Measurements from ENCODE around the gene AIF1L. TPM values are rescaled to one million over a fixed set of nuclear protein-coding genes. Genes with fewer than 3 reads are reported as not detected.

Gene AIF1L
- total RNA-seq, 2 experiments from 2014 or later, result not detected

DNA sequence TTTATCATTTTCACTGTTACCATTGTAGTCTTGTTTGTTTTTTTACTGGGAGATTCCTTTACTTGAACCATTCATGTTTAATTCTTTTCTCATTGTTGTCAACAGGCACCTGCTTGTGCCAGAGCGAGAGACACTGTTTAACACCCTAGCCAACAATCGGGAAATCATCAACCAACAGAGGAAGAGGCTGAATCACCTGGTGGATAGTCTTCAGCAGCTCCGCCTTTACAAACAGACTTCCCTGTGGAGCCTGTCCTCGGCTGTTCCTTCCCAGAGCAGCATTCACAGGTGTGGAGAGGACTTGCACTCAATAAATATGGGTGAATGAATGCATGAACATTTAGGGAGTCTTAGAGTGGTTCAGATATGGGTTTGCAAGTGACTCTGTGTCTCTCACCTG is 66.6 kb downstream of the AIF1L start:
- Histone ChIP-seq H3K27ac (ENCODE audit: low read depth in 1 of 2, low read length in 2 of 2) (no peak overlapping the region), H3K4me1 (ENCODE audit: insufficient read depth, low read length) (no peaks in the 10 kb centered on the region), H3K4me3 (ENCODE audit: low read length) (no peak overlapping the region), H3K27me3 (ENCODE audit: control insufficient read depth in 1 of 2, insufficient read depth in 2 of 2, low read length in 2 of 2) (no peaks in the 10 kb centered on the region), H3K36me3 (ENCODE audit: insufficient read depth, low read length) (peaks cover 69% of the 10 kb centered on the region), H3K9me3 (ENCODE audit: control insufficient read depth in 1 of 2, insufficient read depth in 1 of 2, low read length in 2 of 2) (no peaks in the 10 kb centered on the region)
- TF ChIP-seq, protein P1, sequence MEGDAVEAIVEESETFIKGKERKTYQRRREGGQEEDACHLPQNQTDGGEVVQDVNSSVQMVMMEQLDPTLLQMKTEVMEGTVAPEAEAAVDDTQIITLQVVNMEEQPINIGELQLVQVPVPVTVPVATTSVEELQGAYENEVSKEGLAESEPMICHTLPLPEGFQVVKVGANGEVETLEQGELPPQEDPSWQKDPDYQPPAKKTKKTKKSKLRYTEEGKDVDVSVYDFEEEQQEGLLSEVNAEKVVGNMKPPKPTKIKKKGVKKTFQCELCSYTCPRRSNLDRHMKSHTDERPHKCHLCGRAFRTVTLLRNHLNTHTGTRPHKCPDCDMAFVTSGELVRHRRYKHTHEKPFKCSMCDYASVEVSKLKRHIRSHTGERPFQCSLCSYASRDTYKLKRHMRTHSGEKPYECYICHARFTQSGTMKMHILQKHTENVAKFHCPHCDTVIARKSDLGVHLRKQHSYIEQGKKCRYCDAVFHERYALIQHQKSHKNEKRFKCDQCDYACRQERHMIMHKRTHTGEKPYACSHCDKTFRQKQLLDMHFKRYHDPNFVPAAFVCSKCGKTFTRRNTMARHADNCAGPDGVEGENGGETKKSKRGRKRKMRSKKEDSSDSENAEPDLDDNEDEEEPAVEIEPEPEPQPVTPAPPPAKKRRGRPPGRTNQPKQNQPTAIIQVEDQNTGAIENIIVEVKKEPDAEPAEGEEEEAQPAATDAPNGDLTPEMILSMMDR (IDR thresholded peaks at IDR 0.05), result no peak
- no peaks in the 10 kb centered on the region for H3K27me3 Mint-ChIP-seq
- H3K9me3 Mint-ChIP-seq, result no peaks in the 10 kb centered on the region
- peaks cover 4% of the 10 kb centered on the region for H3K4me1 Mint-ChIP-seq (ENCODE audit: low read depth)
- H3K4me3 Mint-ChIP-seq, result no peak overlapping the region
- no peak for ATAC-seq (ENCODE audit: poor library complexity)
- CTCF ChIA-PET, result no interaction called here
- intact Hi-C loops (cut with DNase I, micrococcal nuclease), result no loop called here
- H3K27ac Mint-ChIP-seq, result no peak overlapping the region
- H3K36me3 Mint-ChIP-seq (ENCODE audit: low read depth), result peaks cover 92% of the 10 kb centered on the region
- no peak for DNase-seq
- POLR2A ChIA-PET, result no interaction called here

DNA sequence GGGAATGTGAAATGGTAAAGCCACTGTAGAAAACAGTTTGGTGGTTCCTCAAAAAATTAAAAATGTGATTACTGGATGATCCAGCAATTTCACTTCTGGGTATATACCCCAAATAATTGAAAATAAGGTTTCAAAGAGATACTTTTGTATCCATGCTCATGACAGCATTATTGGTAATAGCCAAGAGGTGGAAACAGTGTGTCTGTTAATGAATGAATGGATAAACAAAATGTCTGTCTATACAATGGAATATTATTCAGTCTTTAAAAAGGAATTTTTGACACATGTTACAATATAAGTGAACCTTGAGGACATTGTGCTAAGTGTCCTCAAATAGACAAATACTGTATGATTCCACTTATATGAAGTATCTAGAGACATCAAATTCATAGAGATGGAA is 69.2 kb downstream of the AIF1L start:
- intact Hi-C loops (cut with DNase I, micrococcal nuclease), result no loop called here
- ATAC-seq (ENCODE audit: poor library complexity) (no peak), DNase-seq (no peak)
- Histone ChIP-seq H3K4me3 (ENCODE audit: low read length) (no peak overlapping the region), H3K4me1 (ENCODE audit: insufficient read depth, low read length) (no peaks in the 10 kb centered on the region), H3K36me3 (ENCODE audit: insufficient read depth, low read length) (peaks cover 62% of the 10 kb centered on the region), H3K27ac (ENCODE audit: low read depth in 1 of 2, low read length in 2 of 2) (no peak overlapping the region), H3K27me3 (ENCODE audit: control insufficient read depth in 1 of 2, insufficient read depth in 2 of 2, low read length in 2 of 2) (no peaks in the 10 kb centered on the region), H3K9me3 (ENCODE audit: control insufficient read depth in 1 of 2, insufficient read depth in 1 of 2, low read length in 2 of 2) (no peaks in the 10 kb centered on the region)
- Mint-ChIP-seq H3K36me3 (ENCODE audit: low read depth) (peaks cover 92% of the 10 kb centered on the region), H3K9me3 (no peaks in the 10 kb centered on the region), H3K27ac (no peak overlapping the region), H3K4me1 (ENCODE audit: low read depth) (peaks cover 10% of the 10 kb centered on the region), H3K4me3 (no peak overlapping the region), H3K27me3 (no peaks in the 10 kb centered on the region)
- TF ChIP-seq, protein P1 (IDR thresholded peaks at IDR 0.05), result no peak
- POLR2A ChIA-PET, result interaction anchor here (0.7 kb wide), 1 partner anchor 21 kb away, joined by 3 read pairs; no protein-coding TSS in a partner anchor
- CTCF ChIA-PET, result no interaction called here

DNA sequence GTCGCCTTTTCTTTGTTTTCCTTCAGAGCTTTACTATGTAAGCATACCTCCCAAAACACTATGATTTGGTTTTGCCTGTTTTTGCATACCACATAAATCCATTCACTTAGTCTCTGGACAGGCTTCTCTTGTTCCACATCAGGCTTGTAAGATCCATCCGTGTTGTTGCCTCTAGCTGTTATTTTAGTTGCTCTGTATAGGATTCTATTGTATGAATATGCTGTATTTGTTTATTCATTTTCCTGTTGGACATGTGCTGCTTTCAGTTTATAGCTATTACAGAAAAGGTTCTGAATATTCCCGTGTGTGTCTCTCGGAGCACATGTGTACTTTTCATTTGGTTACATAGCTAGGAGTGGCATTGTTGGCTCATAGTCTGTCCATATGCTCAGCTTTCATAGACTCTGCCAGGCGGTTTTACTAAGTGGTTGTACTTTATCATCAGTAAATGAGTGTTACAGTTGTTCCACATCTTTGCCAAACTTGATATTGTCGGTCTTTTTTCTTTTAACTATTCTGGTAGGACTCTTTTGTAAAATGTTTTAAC is 70.9 kb downstream of the AIF1L start:
- H3K4me1 Mint-ChIP-seq (ENCODE audit: low read depth), result peaks cover 10% of the 10 kb centered on the region
- Histone ChIP-seq H3K27ac (ENCODE audit: low read depth in 1 of 2, low read length in 2 of 2) (no peak overlapping the region), H3K9me3 (ENCODE audit: control insufficient read depth in 1 of 2, insufficient read depth in 1 of 2, low read length in 2 of 2) (no peaks in the 10 kb centered on the region), H3K4me1 (ENCODE audit: insufficient read depth, low read length) (no peaks in the 10 kb centered on the region), H3K36me3 (ENCODE audit: insufficient read depth, low read length) (peaks cover 55% of the 10 kb centered on the region), H3K4me3 (ENCODE audit: low read length) (no peak overlapping the region), H3K27me3 (ENCODE audit: control insufficient read depth in 1 of 2, insufficient read depth in 2 of 2, low read length in 2 of 2) (no peaks in the 10 kb centered on the region)
- no peaks in the 10 kb centered on the region for H3K9me3 Mint-ChIP-seq
- DNase-seq (no peak), ATAC-seq (ENCODE audit: poor library complexity) (no peak)
- POLR2A ChIA-PET, result interaction anchor here (0.6 kb wide), 1 partner anchor 49 kb away, joined by 4 read pairs; no protein-coding TSS in a partner anchor
- peaks cover 88% of the 10 kb centered on the region for H3K36me3 Mint-ChIP-seq (ENCODE audit: low read depth)
- no peak overlapping the region for H3K4me3 Mint-ChIP-seq
- TF ChIP-seq, protein P1 (IDR thresholded peaks at IDR 0.05), result no peak
- intact Hi-C loops (cut with DNase I, micrococcal nuclease), result no loop called here
- no peak overlapping the region for H3K27ac Mint-ChIP-seq
- no peaks in the 10 kb centered on the region for H3K27me3 Mint-ChIP-seq
- CTCF ChIA-PET, result interaction anchor here (0.8 kb wide), 1 partner anchor 11 kb away, joined by 4 read pairs; no protein-coding TSS in a partner anchor

All from CD4-positive, alpha-beta T cell (primary cell).